Lung (tissue), 16 donors: ENCODE results near the gene ALG3. TPM values are rescaled to one million over a fixed set of nuclear protein-coding genes. Genes with fewer than 3 reads are reported as not detected.
A peak's percentile ranks its signal among the peaks of the same experiment; 100 is the strongest.

ENCODE experiments used
- ATAC-seq: fragments of 200-7000 bp; cut with Tn5 transposase; one replicate; pipeline ENCODE4 v1.9.1; 2020; ENCODE audit warnings: moderate number of reproducible peaks; ENCODE audit not compliant: insufficient read depth, low FRiP score
- DNase-seq, 3 donors: peaks; one replicate each; pipeline ENCODE4 v3.0.0-alpha.2; 2013 to 2017
- H3K27ac ChIP-seq, 2 donors: one replicate each; pipeline ENCODE4 v1.5.1; 2013; ENCODE audit warnings: mild to moderate bottlenecking in 2 of 2, moderate library complexity in 2 of 2, control low read depth in 1 of 2, inconsistent platforms in 1 of 2, low read depth in 1 of 2, low read length in 1 of 2
- H3K27me3 ChIP-seq, 3 donors: one replicate each; pipeline ENCODE4 v1.5.1; 2013; ENCODE audit warnings: low read length in 2 of 3; ENCODE audit not compliant: control insufficient read depth in 3 of 3, insufficient read depth in 3 of 3
- H3K36me3 ChIP-seq, 4 donors: one replicate each; pipeline ENCODE4 v1.5.1; 2013; ENCODE audit warnings: low read length in 4 of 4, mild to moderate bottlenecking in 1 of 4, moderate library complexity in 1 of 4; ENCODE audit not compliant: control insufficient read depth in 4 of 4, insufficient read depth in 4 of 4
- H3K4me1 ChIP-seq, 5 donors: one replicate each; pipeline ENCODE4 v1.5.1; 2013; ENCODE audit warnings: low read length in 5 of 5, mild to moderate bottlenecking in 2 of 5, moderate library complexity in 1 of 5; ENCODE audit not compliant: control insufficient read depth in 5 of 5, insufficient read depth in 5 of 5
- H3K4me3 ChIP-seq: one replicate; pipeline ENCODE4 v1.5.1; 2013; ENCODE audit warnings: mild to moderate bottlenecking, control low read depth, moderate library complexity
- H3K9ac ChIP-seq, 2 donors: one replicate each; pipeline ENCODE4 v1.5.1; 2013; ENCODE audit warnings: low read length in 2 of 2, control low read depth in 1 of 2; ENCODE audit not compliant: insufficient read depth in 1 of 2
- H3K9me3 ChIP-seq, 4 donors: one replicate each; pipeline ENCODE4 v1.5.1; 2013; ENCODE audit warnings: low read length in 3 of 4, mild to moderate bottlenecking in 1 of 4, moderate library complexity in 1 of 4; ENCODE audit not compliant: control insufficient read depth in 4 of 4, insufficient read depth in 3 of 4
- WGBS, 2 donors: extraction: QIAGEN DNeasy Blood & Tissue Kit; methylation state at CpG; one replicate each; pipeline ENCODE4 v1.1.7; 2013; 5-methylcytosine and 5-hydroxymethylcytosine counted together
- long read RNA-seq, 5 donors: transcript quantifications; one replicate each; lab custom pipeline, GENCODE V29; 2026
- polyA plus RNA-seq, 2 donors: library from polyadenylated mRNA; stranded (reverse); fragments of 200-250 nt; gene quantifications; one replicate each; pipeline ENCODE4 v1.2.1, GENCODE V29; 2013
- total RNA-seq, 2 donors: library from RNA; depleted of rRNA in 1 of 2; stranded (reverse); fragments of >200 nt in 1 of 2; gene quantifications; one replicate each; pipeline ENCODE4 v1.2.1, GENCODE V29; 2014 to 2021
- TF ChIP-seq, protein P1 (sequence below): IDR thresholded peaks from 2 replicates; pipeline ENCODE4 v1.5.1; 2012; ENCODE audit warnings: mild to moderate bottlenecking; ENCODE audit errors: control extremely low read depth, extremely low read depth
- donor health status: control.
- donor health status: control.
- donor health status: Bipolar disorder and iron deficiency.
- donor health status: healthy.
- donor health status: DM: yes; HTN: yes; CAD: no.

Gene ALG3
- 10 to 100 TPM; 24.7 to 54.8 TPM for total RNA-seq
- polyA plus RNA-seq = 10 to 100 TPM; 32.2 to 68.0 TPM
- long read RNA-seq, donor 1, transcript ALG3-201 (9 exons, 1,528 nt) = major isoform, 9 of 18 reads
- long read RNA-seq, donor 1, partial matches to known transcripts = 8 of 18 reads
- long read RNA-seq, donor 1, other reads (novel, unspliced or antisense) = 0 of 18 reads
- long read RNA-seq, donor 2, partial matches to known transcripts = 0 of 5 reads
- long read RNA-seq, donor 2, other reads (novel, unspliced or antisense) = 0 of 5 reads
- long read RNA-seq, donor 3, partial matches to known transcripts = 0 of 1 reads
- long read RNA-seq, donor 3, other reads (novel, unspliced or antisense) = 0 of 1 reads
- long read RNA-seq, donor 4, partial matches to known transcripts = 0 of 6 reads
- long read RNA-seq, donor 4, other reads (novel, unspliced or antisense) = 0 of 6 reads
- long read RNA-seq, donor 5, transcript ALG3-201 (9 exons, 1,528 nt) = major isoform, 8 of 10 reads
- long read RNA-seq, donor 5, partial matches to known transcripts = 0 of 10 reads
- long read RNA-seq, donor 5, other reads (novel, unspliced or antisense) = 0 of 10 reads

DNA sequence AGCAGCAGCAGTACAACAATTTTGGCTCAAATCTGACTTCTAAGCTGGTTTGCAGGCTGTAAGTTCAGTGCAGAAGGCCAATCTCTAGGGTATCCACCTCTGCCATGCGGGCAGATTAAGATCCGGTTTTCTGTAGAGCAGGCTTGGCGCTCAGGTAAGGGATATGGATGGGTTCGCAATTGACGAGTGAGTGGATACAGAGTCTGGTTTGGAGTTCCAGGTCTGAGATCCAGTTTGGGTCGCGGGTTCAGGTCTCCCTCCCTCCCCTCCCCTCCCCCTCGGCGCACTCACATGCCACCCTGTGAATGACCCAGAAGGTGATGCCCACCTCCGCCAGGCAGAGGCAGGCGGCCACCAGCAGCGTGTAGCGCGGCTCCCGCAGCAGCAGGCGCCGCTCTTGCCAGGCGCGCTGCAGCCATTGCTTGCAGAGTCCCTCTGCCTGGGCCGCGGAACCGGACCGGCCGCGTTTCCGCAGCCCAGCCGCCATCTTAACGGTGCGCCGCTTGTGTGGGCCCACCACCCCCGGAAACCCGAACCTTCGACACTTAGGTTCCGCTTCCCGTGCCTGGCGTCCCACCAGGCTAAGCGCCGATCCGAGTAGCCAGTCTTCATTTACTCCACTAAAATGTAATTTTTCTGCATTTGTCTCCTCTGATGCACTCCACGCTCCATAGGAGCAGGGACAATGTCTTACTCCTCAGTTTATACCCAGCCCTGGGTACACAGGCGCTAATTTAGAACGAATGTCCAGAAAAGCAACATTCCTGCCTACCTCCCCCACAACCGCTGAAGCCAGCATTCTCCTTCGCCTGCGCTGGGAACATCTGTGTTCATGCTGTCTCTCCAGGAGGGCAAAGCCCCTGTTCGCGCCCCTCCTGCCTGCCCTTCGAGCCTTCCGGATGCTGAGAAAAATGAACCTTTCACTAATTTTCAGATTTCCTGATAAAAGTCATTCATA is at the start of gene ALG3:
Gene ALG3 (minus strand): TSS at position 509 of the 958 bp plus-strand sequence. CDS start 22 bp downstream, at position 487.
- ATAC-seq = peak; percentile 85
- H3K27me3 ChIP-seq = no peaks in the 10 kb centered on the region
- TF ChIP-seq, protein P1, sequence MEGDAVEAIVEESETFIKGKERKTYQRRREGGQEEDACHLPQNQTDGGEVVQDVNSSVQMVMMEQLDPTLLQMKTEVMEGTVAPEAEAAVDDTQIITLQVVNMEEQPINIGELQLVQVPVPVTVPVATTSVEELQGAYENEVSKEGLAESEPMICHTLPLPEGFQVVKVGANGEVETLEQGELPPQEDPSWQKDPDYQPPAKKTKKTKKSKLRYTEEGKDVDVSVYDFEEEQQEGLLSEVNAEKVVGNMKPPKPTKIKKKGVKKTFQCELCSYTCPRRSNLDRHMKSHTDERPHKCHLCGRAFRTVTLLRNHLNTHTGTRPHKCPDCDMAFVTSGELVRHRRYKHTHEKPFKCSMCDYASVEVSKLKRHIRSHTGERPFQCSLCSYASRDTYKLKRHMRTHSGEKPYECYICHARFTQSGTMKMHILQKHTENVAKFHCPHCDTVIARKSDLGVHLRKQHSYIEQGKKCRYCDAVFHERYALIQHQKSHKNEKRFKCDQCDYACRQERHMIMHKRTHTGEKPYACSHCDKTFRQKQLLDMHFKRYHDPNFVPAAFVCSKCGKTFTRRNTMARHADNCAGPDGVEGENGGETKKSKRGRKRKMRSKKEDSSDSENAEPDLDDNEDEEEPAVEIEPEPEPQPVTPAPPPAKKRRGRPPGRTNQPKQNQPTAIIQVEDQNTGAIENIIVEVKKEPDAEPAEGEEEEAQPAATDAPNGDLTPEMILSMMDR = no peak
- peaks cover 0 to 13% (median 3%) of the 10 kb centered on the region in 5 donors for H3K4me1 ChIP-seq
- no peaks in the 10 kb centered on the region for H3K9me3 ChIP-seq
- peak; percentile 87 to 93 (median 88) for DNase-seq
- peak within 1 kb of the TSS; percentile 39 to 75 for H3K9ac ChIP-seq
- peaks cover 0 to 15% (median 9%) of the 10 kb centered on the region in 4 donors for H3K36me3 ChIP-seq
- H3K27ac ChIP-seq = peak within 1 kb of the TSS; percentile 87 to 91
- 0 to 1% methylated on average over 41 to 49 of the region's 49 CpGs for WGBS, 2 donors
- peak within 1 kb of the TSS; percentile 100 for H3K4me3 ChIP-seq

- Histone ChIP-seq H3K9me3 (no peaks in the 10 kb centered on the region), H3K36me3 (peaks cover 3 to 14% (median 7%) of the 10 kb centered on the region in 4 donors), H3K4me3 (no peak overlapping the region), H3K27ac (no peak overlapping the region), H3K27me3 (peaks cover 0 to 4% (median 0%) of the 10 kb centered on the region in 3 donors), H3K4me1 (peaks cover 0 to 7% (median 4%) of the 10 kb centered on the region in 5 donors), H3K9ac (no peak overlapping the region)
- no peak for ATAC-seq
- TF ChIP-seq, protein P1 = no peak
- DNase-seq = no peak
- WGBS, 2 donors = 77 to 80% methylated on average over 7 of the region's 7 CpGs
Measured at GRCh38 chr3:184296616-184297015, 47.9 kb upstream of the ALG3 start.

GRCh38 chr3:184295771-184296170 is 47.0 kb upstream of the ALG3 start:
- peaks cover 0 to 6% (median 4%) of the 10 kb centered on the region in 4 donors for H3K36me3 ChIP-seq
- H3K9ac ChIP-seq = no peak overlapping the region
- 67 to 84% methylated on average over 3 of the region's 3 CpGs for WGBS, 2 donors
- peaks cover 0 to 4% (median 0%) of the 10 kb centered on the region in 3 donors for H3K27me3 ChIP-seq
- no peak overlapping the region for H3K4me3 ChIP-seq
- peaks cover 0 to 7% (median 4%) of the 10 kb centered on the region in 5 donors for H3K4me1 ChIP-seq
- DNase-seq (no peak), ATAC-seq (no peak)
- no peak overlapping the region for H3K27ac ChIP-seq
- TF ChIP-seq, protein P1 = no peak
- no peaks in the 10 kb centered on the region for H3K9me3 ChIP-seq
